OCI-LY1 (cell line): ENCODE data around the gene RPL7A.

ENCODE experiments used
- H2AFZ ChIP-seq: fragments of 200-600 bp; sonication (generic), shearing (Covaris generic); 2 replicates; pipeline ENCODE4 v1.6.0; 2014; ENCODE audit warnings: antibody characterized with exemption, mild to moderate bottlenecking, low read length
- H3F3A ChIP-seq: fragments of 200-600 bp; sonication (generic), shearing (Covaris generic); 2 replicates; pipeline ENCODE4 v1.6.0; 2014; ENCODE audit warnings: mild to moderate bottlenecking, antibody characterized with exemption, low read length, moderate library complexity; ENCODE audit not compliant: insufficient read depth
- H3K27ac ChIP-seq: fragments of 200-600 bp; sonication (generic); 2 replicates; pipeline ENCODE4 v1.5.1; 2014; ENCODE audit warnings: low read length, mixed run types, mild to moderate bottlenecking, low read depth; ENCODE audit not compliant: poor library complexity, severe bottlenecking
- H3K27me3 ChIP-seq: fragments of 200-600 bp; sonication (generic); 2 replicates; pipeline ENCODE4 v1.6.0; 2014; ENCODE audit warnings: antibody characterized with exemption, mild to moderate bottlenecking, low read length, moderate library complexity; ENCODE audit not compliant: insufficient read depth
- H3K36me3 ChIP-seq: fragments of 200-600 bp; sonication (generic); 2 replicates; pipeline ENCODE4 v1.6.1; 2014; ENCODE audit warnings: mild to moderate bottlenecking, antibody characterized with exemption, low read length, moderate library complexity, mixed read lengths; ENCODE audit not compliant: insufficient read depth
- H3K4me1 ChIP-seq: fragments of 200-600 bp; sonication (generic); 2 replicates; pipeline ENCODE4 v1.5.1; 2014; ENCODE audit warnings: mild to moderate bottlenecking, low read length, moderate library complexity; ENCODE audit not compliant: insufficient read depth, severe bottlenecking
- H3K4me2 ChIP-seq: fragments of 200-600 bp; sonication (generic), shearing (Covaris generic); 2 replicates; pipeline ENCODE4 v1.6.1; 2014; ENCODE audit warnings: low read length
- H3K4me3 ChIP-seq: fragments of 200-600 bp; sonication (generic); 2 replicates; pipeline ENCODE4 v1.5.1; 2014; ENCODE audit warnings: low read length, low read depth, mild to moderate bottlenecking, mixed read lengths; ENCODE audit not compliant: poor library complexity, severe bottlenecking
- H3K79me2 ChIP-seq: fragments of 200-600 bp; shearing (Covaris generic); 2 replicates; pipeline ENCODE4 v1.6.1; 2016; ENCODE audit warnings: mixed run types, low read length, mixed read lengths; ENCODE audit not compliant: insufficient read depth
- H3K9ac ChIP-seq: fragments of 200-600 bp; sonication (generic), shearing (Covaris generic); 2 replicates; pipeline ENCODE4 v1.6.1; 2014; ENCODE audit warnings: mild to moderate bottlenecking, low read length, mixed read lengths
- H3K9me2 ChIP-seq: fragments of 200-600 bp; sonication (generic), shearing (Covaris generic); 2 replicates; pipeline ENCODE4 v1.6.1; 2014; ENCODE audit warnings: low read depth, mild to moderate bottlenecking, low read length, mixed read lengths
- H3K9me3 ChIP-seq: fragments of 200-600 bp; shearing (Covaris generic); 2 replicates; pipeline ENCODE4 v1.6.1; 2014; ENCODE audit warnings: low read length, mixed read lengths
- H4K20me1 ChIP-seq: fragments of 200-600 bp; sonication (generic), shearing (Covaris generic); 2 replicates; pipeline ENCODE4 v1.6.0; 2016; ENCODE audit warnings: mild to moderate bottlenecking, low read length; ENCODE audit not compliant: insufficient read depth
- CTCF ChIP-seq: fragments of 200-600 bp; sonication (generic), shearing (Covaris generic); IDR thresholded peaks from 2 replicates; pipeline ENCODE4 v1.5.1; 2017; ENCODE audit warnings: mild to moderate bottlenecking, antibody characterized with exemption, low read length, moderate library complexity, mixed read lengths
- EZH2 ChIP-seq: fragments of 200-600 bp; sonication (generic), shearing (Covaris generic); IDR thresholded peaks from 2 replicates; pipeline ENCODE4 v1.8.0; 2017; ENCODE audit warnings: borderline replicate concordance, mixed run types, mild to moderate bottlenecking, antibody characterized with exemption, low read length, moderate library complexity, mixed read lengths

The RPL7A gene

GRCh38 chr9:133386338-133386737 lies 38.3 kb downstream of the RPL7A start:
- no peak overlapping the region for H3K27ac ChIP-seq
- H3K27me3 ChIP-seq = peaks cover 7% of the 10 kb centered on the region; the same call in 1 of the 2 replicates
- H3K4me3 ChIP-seq = no peak overlapping the region
- no peaks in the 10 kb centered on the region; the same call in 1 of the 2 replicates for H3K36me3 ChIP-seq
- no peaks in the 10 kb centered on the region for H3K4me1 ChIP-seq
- no peak overlapping the region for H3K4me2 ChIP-seq
- H3K79me2 ChIP-seq = no peaks in the 10 kb centered on the region
- TF ChIP-seq EZH2 = no peak
- TF ChIP-seq CTCF = no peak
- H3K9me2 ChIP-seq = no peaks in the 10 kb centered on the region
- no peaks in the 10 kb centered on the region for H3K9me3 ChIP-seq
- no peaks in the 10 kb centered on the region for H3F3A ChIP-seq
- no peak overlapping the region for H2AFZ ChIP-seq
- H4K20me1 ChIP-seq = no peaks in the 10 kb centered on the region
- H3K9ac ChIP-seq = no peak overlapping the region

- no peak overlapping the region for H2AFZ ChIP-seq
- TF ChIP-seq CTCF (no peak), EZH2 (no peak)
- no peak overlapping the region for H3K4me2 ChIP-seq
- H3K4me1 ChIP-seq = no peaks in the 10 kb centered on the region
- H3K9me2 ChIP-seq = no peaks in the 10 kb centered on the region
- H3K4me3 ChIP-seq = no peak overlapping the region
- peaks cover 7% of the 10 kb centered on the region; the same call in 1 of the 2 replicates for H3K27me3 ChIP-seq
- no peak overlapping the region for H3K27ac ChIP-seq
- H3K9ac ChIP-seq = no peak overlapping the region
- H3K9me3 ChIP-seq = no peaks in the 10 kb centered on the region
- no peaks in the 10 kb centered on the region for H4K20me1 ChIP-seq
- no peaks in the 10 kb centered on the region for H3F3A ChIP-seq
- H3K36me3 ChIP-seq = no peaks in the 10 kb centered on the region; the same call in 1 of the 2 replicates
- no peaks in the 10 kb centered on the region for H3K79me2 ChIP-seq
These were observed 39.7 kb downstream of the RPL7A start for GRCh38 chr9:133387680-133388079.

GRCh38 chr9:133389025-133389557 lies 41.1 kb downstream of the RPL7A start:
- H3K4me1 ChIP-seq = no peaks in the 10 kb centered on the region
- H3K4me2 ChIP-seq = no peak overlapping the region
- no peaks in the 10 kb centered on the region for H3K9me3 ChIP-seq
- H2AFZ ChIP-seq = no peak overlapping the region
- H3K79me2 ChIP-seq = no peaks in the 10 kb centered on the region
- H3K27ac ChIP-seq = no peak overlapping the region
- TF ChIP-seq EZH2 = no peak
- TF ChIP-seq CTCF = no peak
- H3F3A ChIP-seq = no peaks in the 10 kb centered on the region
- peaks cover 7% of the 10 kb centered on the region; the same call in 1 of the 2 replicates for H3K27me3 ChIP-seq
- no peak overlapping the region for H3K9ac ChIP-seq
- no peaks in the 10 kb centered on the region; the same call in 1 of the 2 replicates for H3K36me3 ChIP-seq
- H4K20me1 ChIP-seq = no peaks in the 10 kb centered on the region
- no peak overlapping the region for H3K4me3 ChIP-seq
- no peaks in the 10 kb centered on the region for H3K9me2 ChIP-seq
